Activated naive CD4-positive, alpha-beta T cell treated with anti-CD3 and anti-CD28 coated beads for 36 hours (primary cell): ENCODE data around the gene FOXRED1. TPM values are rescaled to one million over a fixed set of nuclear protein-coding genes. Genes with fewer than 3 reads are reported as not detected.
A peak's percentile ranks its signal among the peaks of the same experiment; 100 is the strongest.
"Not testable (repeated sequence)": the region's sequence is repeated elsewhere in the genome, so short reads cannot be mapped to it uniquely, and the experiment has no call there.

Experiments
- CTCF ChIA-PET: fragments of 350-600 bp; sonication (Branson Sonifier 250); formaldehyde crosslinking; loops from one replicate; lab custom pipeline; 2021; ENCODE audit warnings: antibody characterized with exemption; lab: Charles Lee
- DNase-seq: peaks from one replicate; pipeline ENCODE4 v3.0.0-alpha.2; 2020
- H3K27ac Mint-ChIP-seq: one replicate; pipeline ENCODE4 v1.8.0; 2021; ENCODE audit warnings: mild to moderate bottlenecking, mixed read lengths
- H3K27me3 Mint-ChIP-seq: one replicate; pipeline ENCODE4 v1.8.0; 2021; ENCODE audit warnings: low read depth, mixed read lengths
- H3K36me3 Mint-ChIP-seq: one replicate; pipeline ENCODE4 v1.8.0; 2021; ENCODE audit warnings: low read depth, mixed read lengths
- H3K4me1 Mint-ChIP-seq: one replicate; pipeline ENCODE4 v1.8.0; 2021; ENCODE audit warnings: low read depth, mixed read lengths
- H3K4me3 Mint-ChIP-seq: one replicate; pipeline ENCODE4 v1.8.0; 2021; ENCODE audit warnings: mild to moderate bottlenecking, moderate library complexity, mixed read lengths
- H3K9me3 Mint-ChIP-seq: one replicate; pipeline ENCODE4 v1.8.0; 2021; ENCODE audit warnings: mixed read lengths
- intact Hi-C: fragments of 100-400 bp; cut with micrococcal nuclease; formaldehyde crosslinking; loops from one replicate; pipeline ENCODE4 v1.15.1; 2023
- total RNA-seq, 2 experiments: library from RNA; stranded (reverse); gene quantifications; one replicate each; pipeline ENCODE4 v1.2.3, GENCODE V29; 2021

Gene FOXRED1
- total RNA-seq, 2 experiments from 2014 or later: 41.2 to 48.6 TPM

GRCh38 chr11:126254819-126255218 lies 14.1 kb upstream of the FOXRED1 start:
- peaks cover 4% of the 10 kb centered on the region for H3K36me3 Mint-ChIP-seq
- intact Hi-C loops: no loop called here
- no peaks in the 10 kb centered on the region for H3K9me3 Mint-ChIP-seq
- CTCF ChIA-PET: interaction anchor here (0.7 to 1.1 kb wide), 2 partner anchors 61 to 64 kb away, joined by 3 to 4 read pairs; no protein-coding TSS in a partner anchor
- no peak overlapping the region for H3K27ac Mint-ChIP-seq
- no peaks in the 10 kb centered on the region for H3K4me1 Mint-ChIP-seq
- H3K4me3 Mint-ChIP-seq: no peak overlapping the region
- H3K27me3 Mint-ChIP-seq: no peaks in the 10 kb centered on the region
- no peak for DNase-seq

GRCh38 chr11:126255507-126255906 lies 13.4 kb upstream of the FOXRED1 start:
- intact Hi-C loops, H3K36me3 Mint-ChIP-seq, CTCF ChIA-PET, H3K4me1 Mint-ChIP-seq, H3K27me3 Mint-ChIP-seq, DNase-seq, H3K9me3 Mint-ChIP-seq, H3K27ac Mint-ChIP-seq, H3K4me3 Mint-ChIP-seq: not testable (repeated sequence)

GRCh38 chr11:126256216-126256615 lies 12.7 kb upstream of the FOXRED1 start:
- CTCF ChIA-PET: no interaction called here
- Mint-ChIP-seq H3K27me3 (no peaks in the 10 kb centered on the region), H3K9me3 (no peaks in the 10 kb centered on the region), H3K36me3 (peaks cover 8% of the 10 kb centered on the region), H3K4me3 (no peak overlapping the region), H3K27ac (no peak overlapping the region), H3K4me1 (no peaks in the 10 kb centered on the region)
- intact Hi-C loops: no loop called here
- DNase-seq: no peak

GRCh38 chr11:126257144-126257543 lies 11.8 kb upstream of the FOXRED1 start:
- Mint-ChIP-seq H3K27ac (no peak overlapping the region), H3K36me3 (peaks cover 10% of the 10 kb centered on the region), H3K4me1 (no peaks in the 10 kb centered on the region), H3K9me3 (no peaks in the 10 kb centered on the region), H3K27me3 (no peaks in the 10 kb centered on the region), H3K4me3 (no peak overlapping the region)
- CTCF ChIA-PET: no interaction called here
- DNase-seq: no peak
- intact Hi-C loops: no loop called here

- no peaks in the 10 kb centered on the region for H3K27me3 Mint-ChIP-seq
- H3K4me3 Mint-ChIP-seq: no peak overlapping the region
- no peak for DNase-seq
- CTCF ChIA-PET: no interaction called here
- no peaks in the 10 kb centered on the region for H3K4me1 Mint-ChIP-seq
- H3K27ac Mint-ChIP-seq: no peak overlapping the region
- H3K9me3 Mint-ChIP-seq: no peaks in the 10 kb centered on the region
- H3K36me3 Mint-ChIP-seq: peaks cover 10% of the 10 kb centered on the region
- intact Hi-C loops: no loop called here
These were observed 11.2 kb upstream of the FOXRED1 start for GRCh38 chr11:126257764-126258163.

- H3K27me3 Mint-ChIP-seq: no peaks in the 10 kb centered on the region
- H3K9me3 Mint-ChIP-seq: no peaks in the 10 kb centered on the region
- H3K27ac Mint-ChIP-seq: no peak overlapping the region
- H3K4me3 Mint-ChIP-seq: no peak overlapping the region
- H3K36me3 Mint-ChIP-seq: peaks cover 43% of the 10 kb centered on the region
- DNase-seq: no peak
- peaks cover 8% of the 10 kb centered on the region for H3K4me1 Mint-ChIP-seq
- CTCF ChIA-PET: no interaction called here
- intact Hi-C loops: no loop called here
These were observed 6.7 kb upstream of the FOXRED1 start for GRCh38 chr11:126262216-126262615.

- Mint-ChIP-seq H3K27ac (no peak overlapping the region), H3K27me3 (no peaks in the 10 kb centered on the region), H3K4me3 (no peak overlapping the region), H3K36me3 (peaks cover 48% of the 10 kb centered on the region), H3K4me1 (peaks cover 16% of the 10 kb centered on the region), H3K9me3 (no peaks in the 10 kb centered on the region)
- DNase-seq: no peak
- intact Hi-C loops: no loop called here
- CTCF ChIA-PET: no interaction called here
These were observed 5.5 kb upstream of the FOXRED1 start for GRCh38 chr11:126263489-126263888.

GRCh38 chr11:126265811-126266210 lies 3.1 kb upstream of the FOXRED1 start:
- Mint-ChIP-seq H3K27me3 (no peaks in the 10 kb centered on the region), H3K36me3 (peaks cover 49% of the 10 kb centered on the region), H3K27ac (peak overlapping the region; percentile 28), H3K9me3 (no peaks in the 10 kb centered on the region), H3K4me3 (no peak overlapping the region), H3K4me1 (peaks cover 28% of the 10 kb centered on the region)
- CTCF ChIA-PET: no interaction called here
- DNase-seq: no peak
- intact Hi-C loops: loop anchor here (5.0 kb wide), 1 partner anchor 639 kb away; the partner anchor contains the start of gene CHEK1

GRCh38 chr11:126267650-126268049 lies 1.3 kb upstream of the FOXRED1 start:
- CTCF ChIA-PET: no interaction called here
- no peaks in the 10 kb centered on the region for H3K27me3 Mint-ChIP-seq
- DNase-seq: no peak
- H3K9me3 Mint-ChIP-seq: no peaks in the 10 kb centered on the region
- H3K36me3 Mint-ChIP-seq: peaks cover 54% of the 10 kb centered on the region
- intact Hi-C loops: loop anchor here (1.0 to 5.0 kb wide), 2 partner anchors 379 to 640 kb away; partner anchors contain the start of gene CHEK1
- peaks cover 33% of the 10 kb centered on the region for H3K4me1 Mint-ChIP-seq
- peak overlapping the region; percentile 95 for H3K27ac Mint-ChIP-seq
- H3K4me3 Mint-ChIP-seq: peak overlapping the region; percentile 93

- peaks cover 54% of the 10 kb centered on the region for H3K36me3 Mint-ChIP-seq
- H3K27me3 Mint-ChIP-seq: no peaks in the 10 kb centered on the region
- CTCF ChIA-PET: no interaction called here
- H3K27ac Mint-ChIP-seq: peak overlapping the region; percentile 95
- intact Hi-C loops: loop anchor here (1.0 to 5.0 kb wide), 2 partner anchors 380 to 641 kb away; partner anchors contain the start of gene CHEK1
- H3K9me3 Mint-ChIP-seq: no peaks in the 10 kb centered on the region
- peaks cover 33% of the 10 kb centered on the region for H3K4me1 Mint-ChIP-seq
- H3K4me3 Mint-ChIP-seq: peak overlapping the region; percentile 93
- no peak for DNase-seq
These were observed 620 bp upstream of the FOXRED1 start for GRCh38 chr11:126268361-126268707.

- Mint-ChIP-seq H3K36me3 (peaks cover 47% of the 10 kb centered on the region), H3K4me1 (peaks cover 16% of the 10 kb centered on the region), H3K27ac (no peak overlapping the region), H3K27me3 (no peaks in the 10 kb centered on the region), H3K9me3 (no peaks in the 10 kb centered on the region), H3K4me3 (no peak overlapping the region)
- DNase-seq: no peak
- intact Hi-C loops: no loop called here
- CTCF ChIA-PET: no interaction called here
These were observed 8.4 kb downstream of the FOXRED1 start for GRCh38 chr11:126277322-126277721.

GRCh38 chr11:126277780-126278179 lies 8.8 kb downstream of the FOXRED1 start:
- peaks cover 19% of the 10 kb centered on the region for H3K4me1 Mint-ChIP-seq
- peak overlapping the region; percentile 9 for H3K27ac Mint-ChIP-seq
- H3K27me3 Mint-ChIP-seq: no peaks in the 10 kb centered on the region
- H3K4me3 Mint-ChIP-seq: no peak overlapping the region
- intact Hi-C loops: no loop called here
- no peaks in the 10 kb centered on the region for H3K9me3 Mint-ChIP-seq
- H3K36me3 Mint-ChIP-seq: peaks cover 42% of the 10 kb centered on the region
- DNase-seq: no peak
- CTCF ChIA-PET: no interaction called here

GRCh38 chr11:126279191-126279590 lies 10.2 kb downstream of the FOXRED1 start:
- DNase-seq: no peak
- no peak overlapping the region for H3K4me3 Mint-ChIP-seq
- CTCF ChIA-PET: no interaction called here
- peaks cover 25% of the 10 kb centered on the region for H3K4me1 Mint-ChIP-seq
- H3K27ac Mint-ChIP-seq: no peak overlapping the region
- intact Hi-C loops: no loop called here
- H3K36me3 Mint-ChIP-seq: peaks cover 36% of the 10 kb centered on the region
- no peaks in the 10 kb centered on the region for H3K9me3 Mint-ChIP-seq
- no peaks in the 10 kb centered on the region for H3K27me3 Mint-ChIP-seq
